Measurements from ENCODE around the gene TSBP1. TPM values are rescaled to one million over a fixed set of nuclear protein-coding genes. Genes with fewer than 3 reads are reported as not detected.

The TSBP1 gene
- total RNA-seq, 3 donors from 2014 or later = not detected

GRCh38 chr6:32401284-32401963, 29.7 kb upstream of the TSBP1 start:
- Histone ChIP-seq H3K9me3 (no peaks in the 10 kb centered on the region), H3K36me3 (ENCODE audit: low read depth) (no peaks in the 10 kb centered on the region), H3K4me1 (ENCODE audit: low read depth) (no peaks in the 10 kb centered on the region), H3K4me3 (no peak overlapping the region)
- DNase-seq (no peak), ATAC-seq (no peak)
- TF ChIP-seq CTCF (IDR thresholded peaks at IDR 0.05) = no peak
- intact Hi-C loops (cut with DNase I, micrococcal nuclease) = no loop called here

GRCh38 chr6:32397252-32397920, 25.7 kb upstream of the TSBP1 start:
- Histone ChIP-seq H3K4me3 (no peak overlapping the region), H3K9me3 (no peaks in the 10 kb centered on the region), H3K36me3 (ENCODE audit: low read depth) (no peaks in the 10 kb centered on the region), H3K4me1 (ENCODE audit: low read depth) (no peaks in the 10 kb centered on the region)
- no peak for DNase-seq
- intact Hi-C loops (cut with DNase I, micrococcal nuclease) = no loop called here
- TF ChIP-seq CTCF (IDR thresholded peaks at IDR 0.05) = no peak
- peak; percentile 15 for ATAC-seq

- Histone ChIP-seq H3K36me3 (ENCODE audit: low read depth) (no peaks in the 10 kb centered on the region), H3K4me1 (ENCODE audit: low read depth) (no peaks in the 10 kb centered on the region), H3K9me3 (no peaks in the 10 kb centered on the region), H3K4me3 (no peak overlapping the region)
- no peak for ATAC-seq
- TF ChIP-seq CTCF (IDR thresholded peaks at IDR 0.05) = no peak
- intact Hi-C loops (cut with DNase I, micrococcal nuclease) = no loop called here
- DNase-seq = no peak
Measured at GRCh38 chr6:32396028-32396427, 24.3 kb upstream of the TSBP1 start.

- ATAC-seq = no peak
- intact Hi-C loops (cut with DNase I, micrococcal nuclease) = no loop called here
- no peak for DNase-seq
Measured at GRCh38 chr6:32393665-32394420, 22.1 kb upstream of the TSBP1 start.

GRCh38 chr6:32391505-32391904, 19.8 kb upstream of the TSBP1 start:
- Histone ChIP-seq H3K4me3 (no peak overlapping the region), H3K9me3 (no peaks in the 10 kb centered on the region), H3K36me3 (ENCODE audit: low read depth) (no peaks in the 10 kb centered on the region), H3K4me1 (ENCODE audit: low read depth) (no peaks in the 10 kb centered on the region)
- intact Hi-C loops (cut with DNase I, micrococcal nuclease) = no loop called here
- ATAC-seq = no peak
- no peak for TF ChIP-seq CTCF (IDR thresholded peaks at IDR 0.05)
- DNase-seq = no peak

More at GRCh38 chr6:32393665-32394420, 22.1 kb upstream of the TSBP1 start:
- Histone ChIP-seq H3K4me1 (ENCODE audit: low read depth) (no peaks in the 10 kb centered on the region), H3K4me3 (no peak overlapping the region), H3K9me3 (no peaks in the 10 kb centered on the region), H3K36me3 (ENCODE audit: low read depth) (no peaks in the 10 kb centered on the region)
- TF ChIP-seq CTCF (IDR thresholded peaks at IDR 0.05) = no peak
